GM23248 (cell line): ENCODE results near the gene OR6K3. TPM values are rescaled to one million over a fixed set of nuclear protein-coding genes. Genes with fewer than 3 reads are reported as not detected.

ENCODE experiments used
- DNase-seq: peaks from one replicate; pipeline ENCODE4 v3.0.0-alpha.2; 2015
- H2AFZ ChIP-seq: fragments of 200-600 bp; sonication (generic); 2 replicates; pipeline ENCODE4 v1.6.1; 2016; ENCODE audit warnings: antibody characterized with exemption
- H3F3A ChIP-seq: fragments of 200-600 bp; sonication (generic); 2 replicates; pipeline ENCODE4 v1.6.1; 2016; ENCODE audit warnings: mild to moderate bottlenecking, antibody characterized with exemption, mixed run types; ENCODE audit not compliant: insufficient read depth
- H3K27ac ChIP-seq: fragments of 200-600 bp; sonication (generic); 2 replicates; pipeline ENCODE4 v1.5.1; 2016; ENCODE audit warnings: mild to moderate bottlenecking
- H3K27me3 ChIP-seq: fragments of 200-600 bp; sonication (generic); replicated peaks from 2 replicates; pipeline ENCODE4 v1.6.1; 2016; ENCODE audit warnings: mild to moderate bottlenecking; ENCODE audit not compliant: insufficient read depth
- H3K36me3 ChIP-seq: fragments of 200-600 bp; sonication (generic); 2 replicates; pipeline ENCODE4 v1.6.1; 2016; ENCODE audit warnings: low read depth, mild to moderate bottlenecking
- H3K4me1 ChIP-seq: fragments of 200-600 bp; sonication (generic); 2 replicates; pipeline ENCODE4 v1.6.1; 2016; ENCODE audit warnings: mild to moderate bottlenecking; ENCODE audit not compliant: insufficient read depth
- H3K4me2 ChIP-seq: fragments of 200-600 bp; sonication (generic); one replicate; pipeline ENCODE4 v1.6.1; 2016; ENCODE audit warnings: mild to moderate bottlenecking; ENCODE audit not compliant: unreplicated experiment
- H3K4me3 ChIP-seq: fragments of 200-600 bp; sonication (generic); 2 replicates; pipeline ENCODE4 v1.5.1; 2016; ENCODE audit warnings: mild to moderate bottlenecking
- H3K79me2 ChIP-seq: fragments of 200-600 bp; sonication (generic); 2 replicates; pipeline ENCODE4 v1.6.1; 2016; ENCODE audit warnings: mild to moderate bottlenecking; ENCODE audit not compliant: insufficient read depth
- H3K9ac ChIP-seq: fragments of 200-600 bp; sonication (generic); 2 replicates; pipeline ENCODE4 v1.6.1; 2016; ENCODE audit warnings: mild to moderate bottlenecking
- H3K9me2 ChIP-seq: fragments of 200-600 bp; sonication (generic); 2 replicates; pipeline ENCODE4 v1.6.1; 2016; ENCODE audit warnings: mixed run types, mild to moderate bottlenecking, moderate library complexity; ENCODE audit not compliant: insufficient read depth
- H3K9me3 ChIP-seq: fragments of 200-600 bp; sonication (generic); one replicate; pipeline ENCODE4 v1.6.1; 2017; ENCODE audit warnings: low read depth
- H4K20me1 ChIP-seq: fragments of 200-600 bp; sonication (generic); 2 replicates; pipeline ENCODE4 v1.6.0; 2016; ENCODE audit not compliant: insufficient read depth
- EZH2 ChIP-seq: fragments of 200-600 bp; sonication (generic); IDR thresholded peaks from 2 replicates; pipeline ENCODE4 v1.6.1; 2018; ENCODE audit warnings: antibody characterized with exemption, mild to moderate bottlenecking; ENCODE audit not compliant: insufficient read depth, poor library complexity, severe bottlenecking
- EZH2phosphoT487 ChIP-seq: fragments of 200-600 bp; sonication (generic); IDR thresholded peaks from 2 replicates; pipeline ENCODE4 v1.6.1; 2018; ENCODE audit warnings: antibody characterized with exemption, moderate library complexity, mild to moderate bottlenecking, low read depth; ENCODE audit not compliant: insufficient read depth
- WGBS, 2 experiments: methylation state at CpG; one replicate each; pipeline ENCODE4 v1.1.6; 2015 to 2017; ENCODE audit warnings: low lambda C conversion rate in 2 of 2, low coverage in 1 of 2; ENCODE audit errors: missing lambda C conversion rate in 2 of 2; 5-methylcytosine and 5-hydroxymethylcytosine counted together
- in situ Hi-C: fragments of 300-500 bp; cut with MboI; formaldehyde crosslinking; loops from 2 replicates; pipeline ENCODE4 v1.15.0; 2020
- polyA plus RNA-seq: library from polyadenylated mRNA; unstranded; fragments of >200 nt; fragmentation: Nextera tagmentation; extraction: Ambion mirVana; gene quantifications from 2 replicates; pipeline ENCODE4 v1.2.1, GENCODE V29; 2016
- total RNA-seq: library from RNA; depleted of rRNA; stranded (reverse); fragments of >200 nt; shearing (Covaris generic); gene quantifications from 2 replicates; pipeline ENCODE4 v1.2.3, GENCODE V29; 2014; rRNA removed

The OR6K3 gene
- total RNA-seq (not detected in 2 replicates), polyA plus RNA-seq (not detected in 2 replicates)

DNA sequence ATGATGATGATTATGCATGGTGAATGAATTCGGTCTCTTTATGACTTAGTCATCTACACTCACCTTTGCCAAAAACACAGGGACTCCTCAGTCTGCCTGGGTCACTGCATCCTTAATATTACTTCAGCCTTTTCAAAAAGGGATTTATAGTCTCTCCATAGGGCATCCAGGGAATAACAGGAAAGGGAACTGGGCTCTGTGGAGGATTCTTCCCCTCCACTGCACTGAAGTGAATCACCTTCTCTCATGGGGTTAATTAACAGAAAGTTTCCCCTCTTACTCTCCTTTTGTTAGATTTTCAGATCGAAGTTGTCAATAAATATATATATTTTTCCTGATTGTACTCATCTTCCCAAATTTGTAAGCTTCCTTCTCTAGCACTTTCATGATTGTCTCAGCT, at the start of gene OR6K3:
OR6K3 (minus strand) TSS at position 101 of the 400 bp plus-strand sequence. CDS start 2,605 bp downstream, outside the sequence.
- no peaks in the 10 kb centered on the region for H3K4me1 ChIP-seq
- H3K36me3 ChIP-seq = no peaks in the 10 kb centered on the region
- H3K27ac ChIP-seq = no peak within 1 kb of the TSS
- in situ Hi-C loops = no loop called here
- H3K9ac ChIP-seq = no peak within 1 kb of the TSS
- no peak for DNase-seq
- TF ChIP-seq EZH2phosphoT487 = no peak
- TF ChIP-seq EZH2 = no peak
- no peaks in the 10 kb centered on the region for H3K9me3 ChIP-seq
- H3K4me3 ChIP-seq = no peak within 1 kb of the TSS
- 17 to 24% methylated on average over 2 of the region's 2 CpGs for WGBS, 2 experiments
- H4K20me1 ChIP-seq = no peaks in the 10 kb centered on the region
- no peaks in the 10 kb centered on the region for H3K9me2 ChIP-seq
- H3F3A ChIP-seq = no peaks in the 10 kb centered on the region
- H3K4me2 ChIP-seq = no peak within 1 kb of the TSS
- H3K27me3 ChIP-seq = 0 out of 2 replicates have a peak, but pooled peaks cover 5% of the 10 kb centered on the region
- H3K79me2 ChIP-seq = no peaks in the 10 kb centered on the region
- H2AFZ ChIP-seq = no peak within 1 kb of the TSS

DNA sequence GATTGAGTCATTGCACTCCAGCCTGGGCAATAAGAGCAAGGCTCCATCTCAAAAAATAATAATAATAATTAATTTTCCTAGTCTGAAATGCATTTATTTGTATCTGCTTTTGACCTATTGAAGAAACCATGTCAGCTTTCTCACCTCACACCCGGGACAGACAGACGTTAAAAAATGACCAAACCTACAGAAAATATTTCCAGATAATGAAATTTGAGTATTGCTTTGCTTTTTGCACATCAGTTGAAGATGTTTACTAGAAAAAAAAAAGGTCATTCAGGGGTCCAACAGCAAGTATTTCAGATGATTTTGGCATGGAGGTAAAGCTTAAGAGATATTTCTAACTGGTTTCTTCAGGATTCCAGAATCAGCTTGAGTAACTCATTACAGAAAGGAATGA, 33.9 kb upstream of the OR6K3 start, which contains the start of gene OR6K6:
OR6K6 (plus strand) TSS at position 301 of the 400 bp plus-strand sequence. CDS start 168 bp downstream, outside the sequence.
- 8 to 13% methylated on average over 2 of the region's 2 CpGs for WGBS, 2 experiments
- no peaks in the 10 kb centered on the region for H4K20me1 ChIP-seq
- H3K4me1 ChIP-seq = no peaks in the 10 kb centered on the region
- H3K36me3 ChIP-seq = no peaks in the 10 kb centered on the region
- DNase-seq = no peak
- no peak within 1 kb of the TSS for H2AFZ ChIP-seq
- no peaks in the 10 kb centered on the region for H3K27me3 ChIP-seq
- H3K9me2 ChIP-seq = no peaks in the 10 kb centered on the region
- no peak within 1 kb of the TSS for H3K27ac ChIP-seq
- H3F3A ChIP-seq = no peaks in the 10 kb centered on the region
- no peaks in the 10 kb centered on the region for H3K79me2 ChIP-seq
- no peaks in the 10 kb centered on the region for H3K9me3 ChIP-seq
- no peak for TF ChIP-seq EZH2phosphoT487
- no peak for TF ChIP-seq EZH2
- no peak within 1 kb of the TSS for H3K9ac ChIP-seq
- H3K4me3 ChIP-seq = no peak within 1 kb of the TSS
- in situ Hi-C loops = no loop called here
- no peak within 1 kb of the TSS for H3K4me2 ChIP-seq

DNA sequence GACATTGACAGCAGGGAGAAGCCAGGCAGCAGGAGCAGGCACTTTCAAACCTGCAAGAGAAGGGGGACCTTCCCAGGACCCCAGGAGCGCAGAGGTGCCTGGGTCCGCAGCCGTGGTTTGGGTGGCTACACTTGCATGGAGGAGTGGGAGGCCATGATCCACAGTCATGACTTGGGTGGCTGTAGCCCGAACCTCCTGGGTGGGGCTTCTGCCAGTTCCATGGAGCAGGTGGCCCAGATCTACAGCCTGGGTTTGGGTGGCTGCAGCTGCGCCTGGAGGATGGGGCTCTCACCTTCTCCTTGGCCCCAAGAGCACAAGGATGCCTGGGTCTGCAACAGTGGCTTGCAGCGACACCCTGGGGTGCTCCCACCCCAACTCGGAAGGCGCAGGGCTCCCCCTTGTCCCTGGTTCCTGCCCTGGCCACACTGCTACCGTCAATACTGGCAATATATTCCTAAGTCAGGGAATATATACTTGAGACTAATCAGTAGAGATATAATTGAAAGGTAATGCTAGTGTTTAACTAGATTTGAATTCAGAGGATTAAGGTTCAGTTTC, 31.7 kb upstream of the OR6K3 start:
- Histone ChIP-seq H3K27ac (no peak overlapping the region), H3K9me2 (no peaks in the 10 kb centered on the region), H3F3A (no peaks in the 10 kb centered on the region), H3K27me3 (no peaks in the 10 kb centered on the region), H4K20me1 (no peaks in the 10 kb centered on the region), H3K79me2 (no peaks in the 10 kb centered on the region), H3K4me2 (no peak overlapping the region), H3K9ac (no peak overlapping the region), H3K36me3 (no peaks in the 10 kb centered on the region), H3K4me3 (no peak overlapping the region), H3K9me3 (no peaks in the 10 kb centered on the region), H3K4me1 (no peaks in the 10 kb centered on the region), H2AFZ (no peak overlapping the region)
- TF ChIP-seq EZH2 (no peak), EZH2phosphoT487 (no peak)
- in situ Hi-C loops = no loop called here
- 26 to 30% methylated on average over 9 of the region's 9 CpGs for WGBS, 2 experiments
- no peak for DNase-seq

DNA sequence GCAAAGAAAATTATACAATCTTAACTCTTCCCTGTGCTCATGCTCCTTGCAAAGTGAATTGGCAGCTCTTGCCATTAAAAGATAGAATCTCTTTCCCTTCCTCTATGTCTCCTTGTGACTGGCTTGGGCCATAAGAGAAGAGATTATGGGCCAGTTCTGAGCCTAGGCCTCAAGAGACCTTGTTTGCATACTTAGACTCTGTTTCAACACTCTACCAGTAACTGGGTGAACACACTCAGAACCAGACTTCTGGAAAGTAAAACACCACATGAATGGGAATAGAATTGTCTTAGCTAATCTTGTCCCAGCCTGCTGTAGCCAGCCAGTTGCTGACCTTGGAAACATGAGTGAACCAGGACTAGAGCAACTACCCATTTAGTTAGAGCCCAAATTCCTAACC, 15.3 kb upstream of the OR6K3 start:
- no peaks in the 10 kb centered on the region for H3F3A ChIP-seq
- no peaks in the 10 kb centered on the region for H3K9me3 ChIP-seq
- no peak overlapping the region for H3K4me2 ChIP-seq
- DNase-seq = no peak
- no peak for TF ChIP-seq EZH2
- H2AFZ ChIP-seq = no peak overlapping the region
- no peaks in the 10 kb centered on the region for H3K36me3 ChIP-seq
- in situ Hi-C loops = no loop called here
- H4K20me1 ChIP-seq = no peaks in the 10 kb centered on the region
- H3K9ac ChIP-seq = no peak overlapping the region
- H3K4me3 ChIP-seq = no peak overlapping the region
- H3K9me2 ChIP-seq = no peaks in the 10 kb centered on the region
- H3K79me2 ChIP-seq = no peaks in the 10 kb centered on the region
- H3K27ac ChIP-seq = no peak overlapping the region
- H3K27me3 ChIP-seq = no peaks in the 10 kb centered on the region; the same call in 1 of the 2 replicates
- H3K4me1 ChIP-seq = no peaks in the 10 kb centered on the region

DNA sequence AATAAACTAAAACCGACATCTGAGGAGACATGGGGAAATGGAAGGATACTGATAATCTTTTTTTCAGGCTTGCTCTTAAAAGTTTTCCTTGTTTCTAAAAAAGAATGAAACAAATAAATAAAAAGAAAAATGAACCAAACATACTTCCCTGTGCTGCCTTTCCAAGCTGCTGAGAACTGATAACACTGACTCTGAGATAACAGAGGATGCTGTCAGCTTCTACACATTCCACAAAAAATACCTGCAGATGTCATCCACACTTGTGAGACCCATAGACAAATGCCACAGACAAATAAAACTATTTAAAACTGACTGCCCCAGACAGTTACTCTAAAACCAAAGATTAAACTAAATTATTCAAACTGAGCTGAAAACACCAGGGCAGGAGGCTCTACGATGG, 12.0 kb upstream of the OR6K3 start:
- 7% methylated on average over 2 of the region's 2 CpGs for WGBS, 2 experiments
- no peak overlapping the region for H3K4me2 ChIP-seq
- no peak overlapping the region for H3K4me3 ChIP-seq
- H4K20me1 ChIP-seq = no peaks in the 10 kb centered on the region
- H3K9me3 ChIP-seq = no peaks in the 10 kb centered on the region
- DNase-seq = no peak
- no peaks in the 10 kb centered on the region for H3K27me3 ChIP-seq
- H3K9me2 ChIP-seq = no peaks in the 10 kb centered on the region
- no peaks in the 10 kb centered on the region for H3F3A ChIP-seq
- no peaks in the 10 kb centered on the region for H3K4me1 ChIP-seq
- H3K27ac ChIP-seq = no peak overlapping the region
- in situ Hi-C loops = no loop called here
- no peak for TF ChIP-seq EZH2phosphoT487
- TF ChIP-seq EZH2 = no peak
- H3K79me2 ChIP-seq = no peaks in the 10 kb centered on the region
- no peak overlapping the region for H3K9ac ChIP-seq
- H3K36me3 ChIP-seq = no peaks in the 10 kb centered on the region
- no peak overlapping the region for H2AFZ ChIP-seq
